LNCAP (cell line): ENCODE measurements around the gene ZFX.

ENCODE experiments used
- CTCF ChIP-seq: fragments of 450-650 bp; IDR thresholded peaks from 2 replicates; pipeline ENCODE4 v1.5.1; 2017; ENCODE audit warnings: mild to moderate bottlenecking

The ZFX gene

GRCh38 chrX:24243692-24244091 lies 94.2 kb downstream of the ZFX start:
- no peak for TF ChIP-seq CTCF

GRCh38 chrX:24245202-24245601 lies 95.7 kb downstream of the ZFX start:
- TF ChIP-seq CTCF, result no peak

GRCh38 chrX:24248042-24248441 lies 98.5 kb downstream of the ZFX start:
- no peak for TF ChIP-seq CTCF

DNA sequence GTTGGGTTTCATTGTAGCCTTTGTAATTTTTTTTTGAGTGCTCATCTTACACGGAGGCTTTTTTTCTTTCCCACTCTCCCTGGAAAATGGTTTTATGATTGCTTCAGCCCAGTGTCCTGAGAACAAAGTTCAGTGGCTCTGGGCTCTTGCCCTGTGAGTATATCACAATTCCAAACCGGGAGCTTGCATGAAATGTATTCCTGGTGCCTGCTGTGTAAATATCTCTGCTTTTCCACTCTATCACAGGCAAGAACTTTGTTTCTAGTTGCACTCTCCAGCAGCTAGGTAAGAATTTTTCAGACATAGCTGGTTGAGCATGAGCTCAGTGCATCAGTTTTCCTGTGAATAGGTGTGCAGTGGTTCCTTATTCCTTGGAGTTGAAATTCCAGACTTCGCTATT lies 103.5 kb downstream of the ZFX start:
- TF ChIP-seq CTCF, result no peak

DNA sequence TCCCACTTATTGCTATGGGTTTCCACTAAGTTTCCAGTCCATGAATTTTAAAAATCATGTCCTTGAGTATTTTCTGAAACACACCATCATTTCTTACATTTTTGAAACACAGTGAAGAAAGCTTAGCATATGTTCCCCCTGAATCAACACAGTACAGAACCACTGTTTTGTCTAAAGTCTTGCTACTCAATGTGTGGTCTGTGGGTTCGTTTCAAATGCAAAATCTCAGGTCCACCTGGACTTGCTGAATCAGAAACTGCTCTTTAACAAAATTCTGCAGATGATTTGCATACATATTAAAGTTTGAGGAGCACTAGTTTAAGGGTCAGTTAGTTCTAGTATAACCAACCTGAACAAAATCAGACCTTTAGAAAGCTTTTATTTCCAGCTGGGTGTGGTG lies 103.9 kb downstream of the ZFX start:
- no peak for TF ChIP-seq CTCF

DNA sequence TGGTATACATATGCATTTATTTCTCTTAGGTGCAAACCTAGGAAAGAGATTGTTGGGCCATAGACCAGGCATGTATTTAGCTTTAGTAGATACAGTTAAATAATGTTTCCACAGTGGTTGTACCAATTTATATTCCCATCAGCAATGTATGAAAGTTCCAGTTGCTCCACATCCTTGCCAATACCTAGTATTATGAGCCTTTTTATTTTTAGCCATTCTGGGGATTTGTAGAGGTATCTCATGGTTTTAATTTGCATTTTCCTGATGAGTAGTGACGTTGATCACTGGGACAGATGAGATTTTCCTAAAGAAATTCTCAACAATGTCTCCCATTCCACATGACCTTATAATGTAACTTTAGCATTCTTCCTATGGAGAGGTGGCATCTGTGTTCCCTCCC lies 107.5 kb downstream of the ZFX start:
- no peak for TF ChIP-seq CTCF

DNA sequence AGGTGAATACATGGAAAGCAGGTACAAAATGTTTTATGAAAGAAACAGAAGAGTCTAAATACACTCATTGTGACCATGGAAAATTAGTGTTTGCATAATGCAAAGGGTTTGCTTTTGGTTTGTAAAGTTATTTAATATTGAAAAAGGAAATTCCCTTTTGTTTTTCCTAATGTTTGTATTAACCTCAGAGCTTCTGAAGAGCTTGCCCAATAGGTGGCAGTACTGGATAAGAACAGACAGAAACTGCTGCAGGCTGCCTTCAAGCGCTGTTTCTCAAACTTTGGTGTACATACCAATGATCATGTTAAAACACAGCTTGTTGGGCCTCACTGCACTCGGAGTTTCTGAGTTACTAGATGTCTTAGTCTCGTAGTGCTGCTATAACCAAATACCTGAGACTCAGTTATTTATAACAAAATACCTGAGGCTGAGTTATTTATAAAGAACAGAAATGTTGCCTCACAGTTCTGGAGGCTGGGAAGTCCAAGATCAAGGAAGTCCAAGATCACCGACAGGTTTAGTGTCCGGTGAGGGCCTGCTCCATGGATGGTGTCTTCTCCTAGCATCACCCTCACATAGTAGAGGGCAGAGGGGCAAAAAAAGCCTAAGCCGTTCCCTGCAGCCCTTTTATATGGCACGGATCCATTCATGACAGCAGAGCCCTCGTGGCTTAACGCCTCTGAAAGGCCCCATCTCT lies 110.2 kb downstream of the ZFX start:
- TF ChIP-seq CTCF, result peak; percentile 59
